ENCODE data around the gene TMEM242. TPM values are rescaled to one million over a fixed set of nuclear protein-coding genes. Genes with fewer than 3 reads are reported as not detected.
A peak's percentile ranks its signal among the peaks of the same experiment; 100 is the strongest.

Gene TMEM242
- total and polyA plus RNA-seq, 2 of the 13 experiments (the other 11 are each of a cell fraction or from before 2014, with no cell fraction given): 5.6 to 11.1 TPM

GRCh38 chr6:157325069-157325805 lies 1.9 kb upstream of the TMEM242 start (continued):
- TF ChIP-seq KIAA2018 (CRISPR knock-in tag; IDR thresholded peaks at IDR 0.05; ENCODE audit: borderline replicate concordance) (no peak), ZC3H13 (CRISPR knock-in tag; IDR thresholded peaks at IDR 0.05) (no peak), ZNF281 (CRISPR knock-in tag; IDR thresholded peaks at IDR 0.05; ENCODE audit: borderline replicate concordance) (no peak), RXRA (CRISPR knock-in tag; IDR thresholded peaks at IDR 0.05) (no peak), MZF1 (CRISPR knock-in tag; IDR thresholded peaks at IDR 0.05; ENCODE audit: borderline replicate concordance) (no peak), ARID3A (IDR thresholded peaks at IDR 0.05; ENCODE audit: low read depth, low read length) (0 out of 2 replicates have a peak, but pooled peaks have one; percentile 44), JUNB (CRISPR knock-in tag; IDR thresholded peaks at IDR 0.05; ENCODE audit: borderline replicate concordance) (peak; percentile 15; the same call in 1 of the 2 replicates), IKZF1 (IDR thresholded peaks at IDR 0.05) (no peak), ZNF616 (CRISPR knock-in tag; IDR thresholded peaks at IDR 0.05; ENCODE audit: low read depth) (no peak), STAT6 (CRISPR knock-in tag; IDR thresholded peaks at IDR 0.05; ENCODE audit: borderline replicate concordance) (no peak), ZSCAN12 (CRISPR knock-in tag; IDR thresholded peaks at IDR 0.05) (no peak), SNRNP70 (IDR thresholded peaks at IDR 0.05; ENCODE audit: low read depth, low read length) (no peak)
